NCI-H460 (cell line): ENCODE results near the gene S100A8. TPM values are rescaled to one million over a fixed set of nuclear protein-coding genes. Genes with fewer than 3 reads are reported as not detected.
"Not testable (repeated sequence)": the region's sequence is repeated elsewhere in the genome, so short reads cannot be mapped to it uniquely, and the experiment has no call there.

Experiments used
- DNase-seq: peaks from one replicate; pipeline ENCODE4 v3.0.0-alpha.2; 2016; ENCODE audit warnings: low read depth; ENCODE audit errors: extremely low read depth
- total RNA-seq: library from RNA; depleted of rRNA; stranded (reverse); fragments of >200 nt; shearing (Covaris generic); gene quantifications from 2 replicates; pipeline ENCODE4 v1.2.3, GENCODE V29; 2014

Gene S100A8
- total RNA-seq, 1 experiment from 2014 or later = not detected

DNA sequence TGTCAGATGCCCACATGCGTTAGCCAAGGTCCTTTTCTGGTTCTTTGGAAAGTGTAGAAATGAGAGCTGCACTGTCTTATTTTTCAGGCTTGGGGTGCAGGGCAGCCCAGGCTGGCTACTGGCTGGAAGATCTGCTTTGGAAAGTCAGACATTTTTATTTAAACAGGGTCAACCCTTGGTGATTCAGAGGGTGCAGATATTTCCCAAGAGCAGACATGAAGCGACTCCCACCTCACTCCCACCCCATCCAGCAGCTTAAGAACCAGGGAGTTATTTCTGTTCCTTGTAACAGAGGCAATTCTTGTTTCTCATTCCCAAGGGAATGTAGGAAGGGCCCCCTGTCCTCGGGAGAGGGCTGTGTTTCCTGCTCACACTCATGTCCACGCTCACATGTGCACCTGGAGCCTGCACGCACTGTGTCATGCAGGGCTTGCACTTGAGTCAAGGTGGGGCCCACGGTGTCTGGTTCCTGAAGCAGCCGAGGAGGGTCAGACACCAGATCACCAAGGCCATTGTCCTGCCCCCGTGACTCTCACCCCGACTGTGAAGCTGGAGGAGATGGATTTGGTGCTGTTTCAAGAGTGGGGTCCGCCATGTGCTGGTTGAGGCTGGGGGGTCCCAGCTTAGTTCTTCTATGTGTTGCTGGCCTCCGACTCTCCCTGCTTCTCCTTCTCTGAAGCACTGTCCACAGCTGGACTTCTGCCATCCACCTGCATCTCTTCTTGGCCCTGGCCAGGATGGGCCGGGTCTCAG is 26.4 kb upstream of the S100A8 start:
- no peak for DNase-seq

DNA sequence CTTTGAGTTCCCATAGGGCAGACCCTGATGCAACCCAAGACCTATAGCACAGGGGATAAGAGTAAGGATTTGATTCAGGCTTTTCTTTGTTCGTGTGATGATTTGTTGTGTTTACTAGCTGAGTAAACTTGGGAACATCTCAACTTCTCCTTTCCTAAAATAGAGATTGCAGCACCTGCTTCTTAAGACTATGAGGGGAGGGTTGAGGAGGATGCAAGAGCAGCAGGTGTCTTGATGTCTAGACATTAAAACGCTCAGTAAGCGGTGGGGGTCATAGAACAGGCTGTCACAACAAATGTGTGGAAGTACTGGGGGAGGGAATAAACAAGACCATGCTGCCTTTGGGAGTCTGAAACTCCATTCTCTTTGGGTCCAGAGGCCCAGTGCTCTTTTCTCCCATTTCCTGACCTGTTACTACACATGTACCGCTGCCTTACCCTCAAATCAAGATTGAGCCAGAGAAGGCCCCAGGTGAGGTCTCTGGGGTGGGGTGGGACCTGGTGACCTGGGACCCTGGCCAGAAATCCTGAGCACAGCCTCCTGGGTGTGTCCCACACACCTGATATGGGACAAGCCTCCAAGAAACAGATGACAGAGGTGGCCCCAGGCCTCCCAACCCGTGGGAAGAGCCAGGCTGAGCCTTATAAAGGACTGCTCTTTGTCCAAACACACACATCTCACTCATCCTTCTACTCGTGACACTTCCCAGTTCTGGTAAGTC is 25.1 kb upstream of the S100A8 start, which contains the start of gene S100A7A:
Gene S100A7A, plus strand, starts transcription at position 671 of the 721 bp plus-strand sequence. CDS start 1,563 bp downstream, outside the sequence.
- DNase-seq = no peak

DNA sequence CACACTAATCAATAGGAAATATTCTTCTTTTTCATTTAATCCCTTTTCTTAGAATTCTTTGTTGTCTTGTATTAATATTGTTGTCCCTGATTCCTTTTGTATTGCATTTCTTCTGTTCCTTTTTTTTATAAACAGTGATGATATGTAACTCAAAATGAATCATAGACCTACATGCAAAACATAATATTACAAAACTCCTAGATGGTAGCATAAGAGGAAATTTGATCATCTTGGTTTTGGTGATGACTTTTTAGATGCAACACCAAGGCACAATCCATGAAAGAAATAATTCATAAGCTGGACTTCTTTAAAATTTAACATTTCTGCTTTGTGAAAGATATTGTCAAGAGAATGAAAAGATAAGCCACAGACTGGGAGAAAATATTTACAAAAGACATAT is 23.1 kb upstream of the S100A8 start:
- DNase-seq = not testable (repeated sequence)

DNA sequence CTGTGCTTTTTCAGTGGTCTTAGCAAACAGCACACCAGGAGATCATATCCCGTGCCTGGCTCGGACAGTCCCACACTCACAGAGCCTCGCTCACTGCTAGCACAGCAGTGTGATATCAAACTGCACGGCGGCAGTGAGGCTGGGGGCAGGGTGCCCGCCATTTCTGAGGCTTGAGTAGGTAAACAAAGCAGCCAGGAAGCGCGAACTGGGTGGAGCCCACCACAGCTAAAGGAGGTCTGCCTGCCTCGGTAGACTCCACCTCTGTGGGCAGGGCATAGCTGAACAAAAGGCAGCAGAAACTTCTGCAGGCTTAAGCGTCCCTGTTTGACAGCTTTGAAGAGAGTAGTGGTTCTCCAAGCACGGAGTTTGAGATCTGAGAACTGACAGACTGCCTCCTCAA is 16.4 kb upstream of the S100A8 start:
- DNase-seq = not testable (repeated sequence)

DNA sequence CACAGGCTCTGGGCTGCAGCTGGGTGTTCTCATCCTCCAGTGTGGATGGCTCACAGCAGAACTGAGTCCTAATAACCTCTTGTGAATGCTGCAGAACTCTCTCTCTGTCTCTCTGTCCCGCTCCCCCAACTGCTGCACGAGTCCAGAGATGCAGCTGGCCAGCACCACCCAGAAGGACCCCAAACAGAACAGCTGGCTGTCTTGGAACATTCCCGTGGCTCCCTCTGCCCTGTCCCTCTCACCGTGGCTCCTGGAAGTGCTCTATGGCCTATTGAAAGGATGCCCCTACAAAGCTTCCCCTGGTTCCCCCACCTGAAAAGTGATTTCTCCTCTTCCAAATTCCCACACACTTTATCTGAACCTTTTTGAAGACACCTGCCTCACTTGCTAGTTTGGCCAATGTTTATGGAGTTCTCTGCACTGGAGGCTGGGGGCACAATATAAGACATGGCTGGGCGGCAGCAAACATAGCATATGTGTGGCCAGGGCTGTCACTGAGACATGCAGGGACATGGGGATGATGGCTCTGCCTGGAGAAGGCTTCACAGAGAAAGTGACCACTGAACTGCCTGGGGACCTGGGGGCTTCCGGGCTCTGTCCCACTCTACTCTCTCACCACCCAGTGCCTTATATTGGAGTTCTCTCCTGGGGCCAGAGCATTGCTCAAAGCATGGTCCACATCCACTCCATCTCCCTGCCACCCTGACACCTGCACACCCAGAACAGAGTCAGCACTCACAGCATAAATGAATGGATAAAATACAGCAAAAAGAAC is 15.1 kb upstream of the S100A8 start:
- not testable (repeated sequence) for DNase-seq

DNA sequence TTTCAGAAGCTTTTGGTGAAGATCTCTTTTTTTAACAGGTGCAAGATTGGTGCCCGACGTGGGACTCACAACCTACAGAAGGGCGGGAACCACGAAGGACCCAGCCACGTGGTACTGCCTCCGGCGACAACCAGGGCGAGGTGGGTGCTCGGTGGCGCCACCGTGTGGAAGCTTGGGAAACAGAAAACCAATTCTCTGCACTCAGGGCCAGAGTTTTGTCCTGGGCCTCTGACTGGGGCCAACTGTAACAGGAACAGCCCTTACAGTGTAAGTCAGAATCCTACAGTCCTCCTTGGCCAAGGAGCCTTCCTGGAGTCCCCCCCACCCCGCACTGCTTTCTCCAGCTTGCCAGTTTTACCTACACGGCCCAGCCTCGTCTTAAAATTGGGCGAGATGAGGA is 13.9 kb upstream of the S100A8 start:
- DNase-seq = no peak

DNA sequence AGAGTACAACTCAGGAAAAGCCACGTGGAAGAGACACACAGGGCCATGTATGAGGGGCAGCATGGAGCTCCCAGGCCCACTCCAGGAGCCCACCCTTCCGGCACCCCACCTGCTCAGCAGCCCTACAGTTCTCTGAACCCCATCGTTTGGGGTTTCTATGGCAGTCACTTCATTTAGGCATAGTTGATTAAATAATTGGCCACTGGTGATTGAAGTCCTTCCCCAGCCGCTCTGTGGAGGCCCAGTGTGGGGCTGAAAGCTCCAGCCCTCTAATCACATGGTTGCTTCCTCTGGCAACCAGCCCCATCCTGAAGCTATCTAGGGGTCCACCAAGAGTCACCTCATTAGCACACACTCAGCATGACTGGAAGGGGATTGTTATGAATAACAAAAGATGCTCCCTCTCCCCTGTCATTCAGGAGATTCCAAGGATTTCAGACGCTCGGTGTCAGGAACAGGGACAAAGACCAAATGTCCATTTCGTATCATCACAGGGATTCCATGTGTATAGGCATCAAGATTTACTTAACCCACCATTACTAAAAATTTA is 13.3 kb upstream of the S100A8 start:
- DNase-seq = no peak

DNA sequence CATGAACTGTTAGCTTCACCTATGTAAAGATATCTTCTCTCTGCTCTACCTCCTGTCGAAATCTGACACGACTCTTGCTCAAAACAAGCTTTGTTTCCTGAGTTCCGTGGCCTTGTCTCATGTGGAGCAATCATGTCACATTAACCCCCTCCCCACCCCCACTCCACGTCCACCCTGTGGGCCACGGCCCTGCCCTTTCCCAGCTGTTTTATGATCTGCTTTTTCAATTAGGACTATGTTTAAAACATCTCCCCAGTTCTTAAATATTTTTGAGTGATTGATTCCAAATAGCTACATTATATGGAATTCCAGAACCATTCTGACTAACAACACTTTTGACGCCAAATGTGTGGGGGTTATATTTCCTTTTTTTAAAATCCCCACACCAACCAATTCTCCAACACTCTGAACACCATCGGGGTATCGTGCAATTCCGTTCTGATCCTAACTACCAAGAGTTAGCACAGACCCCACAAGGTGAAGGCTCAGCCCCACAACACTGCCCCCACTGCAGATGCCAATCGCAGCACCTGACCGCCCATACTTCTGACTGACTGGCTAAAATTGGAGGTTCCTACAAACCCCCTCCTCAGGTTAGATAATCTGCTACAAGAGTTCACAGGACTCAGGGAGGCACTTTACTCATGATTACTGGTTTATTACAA is 12.7 kb upstream of the S100A8 start:
- no peak for DNase-seq

DNA sequence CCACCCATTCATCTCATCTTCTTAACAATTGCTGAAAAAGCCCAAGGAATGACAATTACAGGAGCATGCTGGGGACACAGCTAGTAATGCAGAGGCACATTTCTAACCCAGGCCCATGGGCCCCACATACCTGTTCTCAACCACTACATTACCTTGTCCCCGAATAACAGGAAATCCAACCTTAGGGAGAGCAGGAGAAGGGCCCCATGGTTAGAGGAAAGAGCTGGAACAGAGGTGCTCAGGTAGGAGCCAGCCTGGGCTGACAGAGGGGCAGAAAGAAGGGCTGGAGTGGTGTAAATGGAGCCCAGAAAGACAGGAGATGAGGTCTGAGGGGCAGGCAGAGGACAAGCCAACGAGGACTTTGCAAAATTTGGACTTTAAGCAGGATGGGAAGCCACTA is 11.4 kb upstream of the S100A8 start:
- DNase-seq = no peak

DNA sequence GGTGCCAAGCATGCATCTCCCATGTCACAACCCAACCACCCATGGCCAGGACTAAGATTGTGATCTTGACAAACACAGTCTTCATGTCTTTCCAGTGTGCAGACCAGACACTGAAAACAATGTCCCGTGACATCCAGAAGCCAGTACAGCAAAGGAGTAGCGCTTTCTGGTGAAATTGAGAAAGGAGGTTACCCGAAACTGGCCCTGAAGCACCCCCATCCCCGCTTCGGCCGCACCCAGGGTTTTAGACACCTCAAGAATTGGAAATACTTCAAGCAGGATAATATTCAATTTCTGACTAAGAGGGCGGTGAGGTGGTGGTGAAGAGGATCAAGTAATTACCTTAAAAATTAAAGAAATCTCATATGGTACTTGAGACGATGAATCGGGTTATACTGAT is 10.6 kb upstream of the S100A8 start:
- no peak for DNase-seq

DNA sequence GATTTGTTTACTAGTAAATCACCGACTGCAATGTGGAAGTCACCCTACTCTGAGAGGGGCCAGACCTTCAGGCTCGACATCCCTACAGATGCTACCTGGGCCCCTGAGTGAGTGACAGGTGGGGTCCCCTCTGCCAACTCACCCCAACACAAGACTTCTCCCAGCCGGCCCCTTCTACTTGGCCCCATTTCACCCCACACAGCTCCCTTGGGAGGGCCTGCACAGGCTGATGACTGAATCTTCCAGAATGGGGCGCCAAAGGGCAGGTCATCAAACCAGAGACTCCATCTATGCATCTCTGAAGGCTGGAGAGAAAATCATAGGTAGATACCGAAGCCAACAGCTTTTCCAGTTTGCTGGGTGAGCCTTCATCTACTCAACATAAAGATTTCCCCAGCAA is 9.4 kb upstream of the S100A8 start:
- no peak for DNase-seq

DNA sequence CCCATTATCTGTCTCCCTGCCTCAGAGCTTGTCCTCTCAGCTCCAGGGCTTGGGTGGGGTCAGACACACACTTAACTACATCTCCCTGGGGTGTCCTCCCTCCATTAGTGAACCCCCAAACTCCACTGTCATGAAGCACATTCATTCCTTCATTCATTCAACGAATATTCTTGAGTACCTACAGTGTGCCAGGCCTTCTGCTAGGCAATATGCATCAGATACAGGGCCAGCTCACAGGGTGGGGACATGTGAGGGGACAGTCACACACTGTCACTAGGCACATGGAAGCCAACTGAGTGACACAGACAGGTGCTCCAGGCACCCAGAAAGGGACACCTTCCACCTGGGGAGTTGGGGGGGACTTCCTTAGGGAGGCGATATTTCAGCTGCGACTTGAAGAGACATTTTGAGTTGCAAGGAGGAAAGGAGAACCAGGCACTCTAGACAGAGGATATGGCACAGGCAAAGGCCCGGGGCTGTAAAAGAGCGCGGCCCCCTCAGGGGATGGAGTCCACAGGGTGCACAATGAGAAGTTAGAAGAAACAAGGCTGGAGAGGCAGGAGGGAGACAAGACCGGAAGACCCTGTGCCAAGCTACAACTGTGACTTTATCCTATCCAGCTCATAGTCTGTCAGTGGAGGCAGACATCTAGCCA is 8.7 kb upstream of the S100A8 start:
- DNase-seq = no peak

DNA sequence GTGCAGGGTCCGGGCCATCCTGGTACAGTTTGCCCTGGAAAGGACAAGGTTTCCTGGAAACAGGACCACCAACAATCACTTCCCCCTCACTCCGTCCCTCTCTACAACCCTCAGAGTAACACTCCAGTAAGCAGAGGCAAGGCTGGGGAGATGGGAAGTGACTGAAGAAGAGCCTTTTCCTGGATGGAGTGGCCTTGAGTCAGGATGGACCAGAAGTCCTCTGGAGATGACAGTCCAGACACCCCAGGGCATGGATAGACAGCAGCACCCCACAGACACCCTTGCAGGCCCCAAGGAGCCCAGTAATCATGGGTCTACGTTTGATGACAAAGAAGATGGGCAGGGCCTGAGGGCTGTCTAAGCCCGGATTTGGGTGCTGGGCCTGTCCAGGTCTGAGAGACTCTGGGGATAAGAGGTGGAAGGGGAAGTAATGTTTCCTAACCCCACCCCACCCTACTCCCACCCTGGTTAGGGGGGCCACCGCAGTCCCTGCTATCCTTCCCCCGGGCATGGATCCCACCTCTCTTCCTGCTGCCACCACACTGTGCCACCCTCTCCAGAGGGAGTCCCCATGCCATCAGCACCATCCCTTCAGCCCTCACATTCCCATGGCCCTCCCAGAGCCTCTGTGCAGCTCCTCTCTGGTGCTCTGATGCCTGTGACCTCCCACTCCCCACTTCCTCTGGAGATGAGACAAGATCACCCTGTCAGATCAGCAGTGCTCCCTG is 7.2 kb upstream of the S100A8 start:
- DNase-seq = no peak

DNA sequence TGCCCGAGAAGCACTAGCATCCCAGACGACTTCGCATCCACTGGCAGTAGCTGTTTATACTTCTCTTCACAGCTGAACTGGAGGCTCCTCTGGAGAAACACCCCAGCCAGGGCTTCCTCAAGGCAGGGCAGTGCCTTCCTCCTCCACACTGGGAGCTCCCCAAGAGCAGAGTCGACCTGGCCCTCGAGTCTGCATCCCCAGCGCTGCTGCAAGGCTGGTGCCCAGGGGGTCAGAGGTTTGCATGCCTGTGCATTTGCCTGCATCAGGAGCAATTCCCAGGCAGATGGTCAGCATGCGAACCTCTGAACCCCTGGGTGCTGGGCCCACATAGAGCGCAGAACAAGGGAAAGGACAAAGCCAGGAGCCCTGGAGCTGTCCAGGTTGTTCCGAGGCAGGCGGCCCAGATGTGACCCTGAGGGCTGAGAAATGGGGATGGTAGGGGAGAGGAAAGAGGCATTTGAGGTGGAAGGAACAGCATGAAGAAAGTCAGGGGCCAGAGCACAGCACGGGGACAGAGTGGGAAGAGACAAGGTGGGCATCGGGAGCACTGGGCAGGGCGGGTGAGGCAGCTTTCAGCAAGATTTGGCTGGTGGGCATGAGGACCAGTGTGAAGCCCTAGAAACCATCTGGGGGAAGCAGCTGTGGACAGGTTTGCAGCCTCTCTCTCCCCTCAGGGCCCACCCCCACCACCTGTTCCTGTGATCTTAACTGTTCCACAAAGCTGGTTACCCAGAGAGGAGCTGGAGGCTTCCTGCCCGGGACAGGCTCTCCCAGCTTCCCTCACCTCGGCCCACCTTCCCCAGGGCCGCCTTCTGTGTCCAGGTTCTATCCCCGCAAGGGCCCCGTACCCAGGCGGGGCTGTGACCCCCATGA is 6.4 kb upstream of the S100A8 start:
- DNase-seq = no peak

DNA sequence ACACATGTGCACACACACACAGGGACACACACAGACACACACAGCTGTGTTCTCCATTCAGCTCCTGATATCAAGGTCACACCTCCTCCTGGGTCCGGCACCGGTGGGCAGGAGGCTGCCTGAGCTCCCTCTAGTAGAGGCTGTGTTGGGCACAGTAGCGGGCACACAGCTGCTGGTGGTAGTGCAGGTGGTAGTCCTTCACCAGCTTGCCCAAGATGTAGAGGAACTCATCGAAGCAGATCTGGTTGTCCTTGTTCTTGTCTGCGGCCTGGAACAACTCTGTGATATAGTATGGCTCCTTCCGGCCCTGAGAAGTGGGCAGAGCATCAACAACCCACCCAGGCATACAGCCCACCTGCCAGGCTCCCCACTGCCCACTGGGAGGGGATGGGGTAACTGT is 5.6 kb upstream of the S100A8 start:
- DNase-seq = no peak

DNA sequence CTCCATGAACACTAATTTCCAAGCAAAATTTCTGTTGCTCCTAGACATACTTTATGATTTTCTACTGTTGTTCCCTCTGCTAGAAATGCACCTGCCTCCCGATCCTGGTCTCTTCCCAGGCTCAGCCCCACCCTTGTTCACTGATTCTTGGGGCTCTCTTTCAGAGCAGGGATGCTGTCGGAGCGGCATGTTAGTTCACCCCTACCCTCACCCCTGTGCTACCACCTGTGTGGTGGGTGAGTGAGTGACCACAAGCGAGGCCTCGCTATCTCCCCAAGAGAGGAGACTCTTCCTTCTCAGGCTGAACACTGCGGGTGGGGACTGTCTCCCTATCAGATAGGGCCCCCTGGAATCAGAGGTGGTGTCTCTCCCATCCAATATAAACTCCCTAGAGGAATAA is 4.9 kb upstream of the S100A8 start:
- no peak for DNase-seq

DNA sequence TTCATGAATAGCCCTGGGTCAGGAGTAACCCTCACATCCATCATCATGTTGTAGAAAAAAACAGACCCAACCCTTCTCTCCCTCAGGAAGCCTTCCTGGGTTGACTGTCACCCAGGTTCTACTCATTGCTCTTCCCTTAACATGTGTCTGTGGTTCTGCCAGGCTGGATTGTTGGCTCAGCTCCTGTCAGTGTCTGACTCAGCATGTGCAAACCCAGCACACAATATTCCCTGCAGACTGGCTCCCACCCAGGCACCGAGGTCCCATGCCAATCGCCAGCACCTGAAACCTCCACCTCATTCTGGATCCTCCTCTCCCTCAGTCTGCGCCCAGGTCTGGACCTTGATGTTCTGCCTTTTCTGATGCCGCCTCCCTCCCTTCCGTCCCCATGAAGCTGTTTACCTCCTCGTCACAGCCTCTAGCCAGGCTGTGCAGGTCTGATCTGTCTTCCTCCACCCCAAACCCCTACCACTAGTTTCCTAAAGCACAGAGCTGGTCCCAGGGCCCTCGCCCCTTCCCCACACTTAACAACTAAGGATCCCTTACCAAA is 4.3 kb upstream of the S100A8 start:
- DNase-seq = no peak

DNA sequence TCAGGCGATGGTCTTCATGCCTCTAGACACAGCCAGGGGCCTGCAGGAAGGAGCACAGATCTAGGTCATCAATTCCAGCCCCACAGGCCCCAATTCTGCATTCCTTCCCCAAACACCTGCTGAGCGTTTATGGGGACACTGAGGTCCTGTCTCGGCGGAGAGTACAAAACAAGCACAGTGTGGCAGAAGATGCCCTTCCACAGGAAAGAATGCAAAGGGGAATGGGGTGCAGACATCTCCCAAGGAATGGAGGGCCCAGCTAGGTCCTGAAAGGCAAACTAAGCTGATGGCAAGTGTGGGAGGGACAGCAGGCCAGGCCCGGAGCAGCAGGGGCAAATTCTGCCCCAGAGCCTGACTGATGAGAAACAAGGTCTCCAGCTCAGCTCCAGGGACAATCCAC is 3.5 kb upstream of the S100A8 start:
- DNase-seq = no peak
